ENCODE measurements around the gene ST6GAL2.

GRCh38 chr2:106878206-106878605, 7.8 kb downstream of the ST6GAL2 start:
- TF ChIP-seq POLR2A (IDR thresholded peaks at IDR 0.05): no peak
- TF ChIP-seq CTCF (IDR thresholded peaks at IDR 0.05): no peak

Data from breast epithelium (tissue), 3 donors.